ENCODE results near the gene TIFAB.

TIFAB gene

DNA sequence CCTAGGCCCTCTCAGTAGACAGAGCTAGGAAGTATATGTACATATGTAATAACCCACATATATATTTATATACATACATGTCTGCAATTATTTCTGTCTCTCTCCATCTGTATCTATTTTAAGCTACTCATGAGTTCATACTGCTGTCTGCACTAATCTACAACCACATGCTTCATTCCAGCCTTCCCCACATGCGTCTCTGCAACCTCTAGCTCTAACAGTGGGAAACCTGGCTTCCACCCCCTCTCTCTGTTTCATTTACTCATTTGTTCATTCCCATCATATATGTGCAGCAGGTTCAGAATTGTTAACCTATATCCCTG is 28.3 kb downstream of the TIFAB start:
- TF ChIP-seq, protein P1, sequence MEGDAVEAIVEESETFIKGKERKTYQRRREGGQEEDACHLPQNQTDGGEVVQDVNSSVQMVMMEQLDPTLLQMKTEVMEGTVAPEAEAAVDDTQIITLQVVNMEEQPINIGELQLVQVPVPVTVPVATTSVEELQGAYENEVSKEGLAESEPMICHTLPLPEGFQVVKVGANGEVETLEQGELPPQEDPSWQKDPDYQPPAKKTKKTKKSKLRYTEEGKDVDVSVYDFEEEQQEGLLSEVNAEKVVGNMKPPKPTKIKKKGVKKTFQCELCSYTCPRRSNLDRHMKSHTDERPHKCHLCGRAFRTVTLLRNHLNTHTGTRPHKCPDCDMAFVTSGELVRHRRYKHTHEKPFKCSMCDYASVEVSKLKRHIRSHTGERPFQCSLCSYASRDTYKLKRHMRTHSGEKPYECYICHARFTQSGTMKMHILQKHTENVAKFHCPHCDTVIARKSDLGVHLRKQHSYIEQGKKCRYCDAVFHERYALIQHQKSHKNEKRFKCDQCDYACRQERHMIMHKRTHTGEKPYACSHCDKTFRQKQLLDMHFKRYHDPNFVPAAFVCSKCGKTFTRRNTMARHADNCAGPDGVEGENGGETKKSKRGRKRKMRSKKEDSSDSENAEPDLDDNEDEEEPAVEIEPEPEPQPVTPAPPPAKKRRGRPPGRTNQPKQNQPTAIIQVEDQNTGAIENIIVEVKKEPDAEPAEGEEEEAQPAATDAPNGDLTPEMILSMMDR (conservative IDR thresholded peaks at IDR 0.05; ENCODE audit: low read length): no peak

DNA sequence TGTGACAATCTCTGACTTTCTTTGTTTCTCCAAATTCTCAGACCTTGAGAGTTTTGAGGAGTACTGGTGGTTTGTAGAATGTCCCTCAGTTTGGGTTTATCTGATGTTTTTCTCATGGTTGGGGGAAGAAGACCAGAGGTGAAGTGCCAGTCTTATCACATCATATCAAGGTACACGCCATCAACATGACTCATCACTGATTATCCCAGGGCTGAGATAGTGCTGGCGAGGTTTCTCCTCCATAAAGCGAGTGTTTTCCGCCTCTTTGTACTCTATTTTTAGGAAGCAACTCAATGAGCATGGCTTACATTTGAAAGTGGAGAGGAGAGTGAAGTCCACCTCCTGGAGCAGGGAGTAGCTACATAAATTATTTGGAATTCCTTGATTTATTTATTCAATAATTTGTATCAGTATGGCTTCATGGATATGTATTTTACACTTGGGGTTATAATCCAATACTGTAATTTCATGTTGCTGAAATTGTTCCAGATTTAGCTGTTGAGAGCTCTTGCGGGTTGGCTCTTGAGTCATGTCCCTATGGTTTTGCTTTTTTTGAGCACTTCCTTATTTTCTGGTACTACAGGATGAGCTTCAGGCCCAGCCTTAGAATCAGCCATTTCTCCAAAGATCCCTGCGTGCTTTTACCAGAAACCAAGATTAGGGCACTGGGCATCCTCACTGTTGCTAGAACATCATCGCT is 28.9 kb downstream of the TIFAB start:
- H3K4me3 ChIP-seq (ENCODE audit: low read length): no peak overlapping the region
- TF ChIP-seq, protein P1 (conservative IDR thresholded peaks at IDR 0.05; ENCODE audit: low read length): no peak
- DNase-seq (ENCODE audit: low read depth): no peak

More for the DNA sequence above, 28.3 kb downstream of the TIFAB start:
- H3K4me3 ChIP-seq (ENCODE audit: low read length): no peak overlapping the region
- no peak for DNase-seq (ENCODE audit: low read depth)

DNA sequence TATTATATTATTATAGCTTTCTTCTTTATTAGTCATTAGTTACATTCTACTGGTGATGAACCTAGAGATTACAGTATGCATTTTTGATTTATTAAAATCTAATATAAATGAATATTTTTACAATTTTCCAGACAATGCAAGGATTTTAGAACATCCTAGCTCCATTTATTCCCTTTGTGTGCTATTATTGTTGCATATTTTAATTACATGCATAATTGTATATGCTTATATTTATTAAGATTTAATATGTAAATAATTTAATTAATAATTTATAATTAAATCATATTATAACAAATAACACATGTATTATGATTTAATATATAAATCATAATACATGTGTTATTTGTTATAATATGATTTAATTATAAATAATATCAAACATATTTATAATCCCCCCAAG is 29.7 kb downstream of the TIFAB start:
- DNase-seq (ENCODE audit: low read depth): no peak
- TF ChIP-seq, protein P1 (conservative IDR thresholded peaks at IDR 0.05; ENCODE audit: low read length): no peak
- no peak overlapping the region for H3K4me3 ChIP-seq (ENCODE audit: low read length)

DNA sequence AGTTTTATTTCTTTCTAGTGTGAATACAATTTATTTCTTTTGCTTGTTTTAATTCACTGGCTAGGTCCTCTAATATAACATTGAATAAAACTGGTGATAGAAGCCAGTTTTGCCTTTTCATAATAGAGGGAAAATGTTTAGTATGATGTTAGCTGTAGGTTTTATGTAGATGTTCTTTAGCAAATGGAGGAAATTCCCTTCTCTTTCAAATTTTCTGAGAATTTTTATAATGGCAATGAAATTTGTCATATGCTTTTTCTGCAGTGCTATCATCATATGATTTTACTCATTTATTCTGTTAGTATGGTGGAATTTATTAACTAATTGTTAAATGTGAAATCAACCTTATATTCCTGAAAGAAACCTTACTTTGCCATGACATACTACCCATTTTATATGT is 35.1 kb downstream of the TIFAB start:
- TF ChIP-seq, protein P1 (conservative IDR thresholded peaks at IDR 0.05; ENCODE audit: low read length): no peak
- no peak for DNase-seq (ENCODE audit: low read depth)
- H3K4me3 ChIP-seq (ENCODE audit: low read length): no peak overlapping the region

DNA sequence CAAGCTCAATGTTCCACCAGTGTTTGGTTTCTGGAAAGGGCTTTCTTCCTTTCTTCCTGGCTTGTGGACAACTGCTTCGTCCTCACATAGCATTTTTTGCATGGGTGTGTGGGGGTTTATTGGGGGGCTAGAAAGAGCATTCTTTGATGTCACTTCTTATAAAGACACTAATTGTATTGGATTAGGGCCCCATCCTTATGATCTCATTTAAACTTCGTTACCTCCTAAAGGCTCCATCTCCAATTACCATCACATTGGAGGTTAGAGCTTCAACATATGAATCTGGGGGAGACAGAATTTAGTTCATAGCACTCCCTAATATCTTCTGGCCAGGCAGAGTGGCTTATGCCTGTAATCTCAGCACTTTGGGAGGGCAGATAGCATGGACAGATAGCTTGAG is 47.1 kb downstream of the TIFAB start:
- no peak for DNase-seq (ENCODE audit: low read depth)
- no peak overlapping the region for H3K4me3 ChIP-seq (ENCODE audit: low read length)
- TF ChIP-seq, protein P1 (conservative IDR thresholded peaks at IDR 0.05; ENCODE audit: low read length): no peak

DNA sequence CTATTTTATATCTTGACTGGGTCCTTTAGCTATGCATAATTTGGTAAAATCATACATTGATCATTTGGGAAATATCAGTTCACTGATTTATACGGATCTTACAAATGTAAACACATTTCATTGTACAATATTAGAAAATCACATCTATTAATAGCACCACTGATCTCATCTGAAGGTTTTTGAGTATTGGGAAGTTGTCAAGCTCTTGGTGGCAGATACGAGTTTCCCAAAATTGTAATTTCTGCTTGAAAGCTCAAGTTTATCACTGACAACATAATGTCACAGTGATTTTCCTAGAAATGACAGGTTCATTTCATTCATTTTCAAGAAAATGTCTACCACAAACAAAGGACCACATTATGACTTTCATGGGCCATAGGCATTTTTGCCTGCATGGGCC is 50.1 kb downstream of the TIFAB start:
- TF ChIP-seq, protein P1 (conservative IDR thresholded peaks at IDR 0.05; ENCODE audit: low read length): no peak
- no peak for DNase-seq (ENCODE audit: low read depth)

DNA sequence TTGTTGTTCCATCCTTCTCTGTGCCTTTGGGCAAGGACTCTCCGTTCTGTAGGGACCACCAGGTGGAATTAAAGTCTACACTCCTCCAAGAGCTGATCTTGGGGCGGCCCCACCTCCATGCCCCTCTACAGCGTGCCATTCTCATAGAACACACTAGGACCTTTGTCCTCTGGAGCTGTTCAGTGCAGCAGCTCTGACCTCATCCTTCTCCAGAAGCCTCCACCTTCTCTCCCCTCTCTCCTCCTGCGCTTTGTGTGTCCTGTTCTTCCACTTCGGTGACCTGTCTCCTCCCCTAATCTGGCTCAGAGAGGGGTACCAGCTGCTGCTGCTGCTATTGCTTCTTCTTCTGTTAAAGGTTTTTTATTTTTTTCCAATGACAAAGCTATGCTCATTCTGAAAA is 51.3 kb downstream of the TIFAB start:
- TF ChIP-seq, protein P1 (conservative IDR thresholded peaks at IDR 0.05; ENCODE audit: low read length): no peak
- DNase-seq (ENCODE audit: low read depth): no peak
- H3K4me3 ChIP-seq (ENCODE audit: low read length): no peak overlapping the region

More for the DNA sequence above, 50.1 kb downstream of the TIFAB start:
- H3K4me3 ChIP-seq (ENCODE audit: low read length): no peak overlapping the region

Data from AG10803 (cell line).